NCI-H526 treated with DMSO at 0.1 percent for 48 hours (cell line): Measurements from ENCODE around the gene H1-8.
"Not testable (repeated sequence)": the region's sequence is repeated elsewhere in the genome, so short reads cannot be mapped to it uniquely, and the experiment has no call there.

Source experiments
- DNase-seq: peaks from one replicate; lab custom pipeline; 2025; lab: John Stamatoyannopoulos, UW

The H1-8 gene

DNA sequence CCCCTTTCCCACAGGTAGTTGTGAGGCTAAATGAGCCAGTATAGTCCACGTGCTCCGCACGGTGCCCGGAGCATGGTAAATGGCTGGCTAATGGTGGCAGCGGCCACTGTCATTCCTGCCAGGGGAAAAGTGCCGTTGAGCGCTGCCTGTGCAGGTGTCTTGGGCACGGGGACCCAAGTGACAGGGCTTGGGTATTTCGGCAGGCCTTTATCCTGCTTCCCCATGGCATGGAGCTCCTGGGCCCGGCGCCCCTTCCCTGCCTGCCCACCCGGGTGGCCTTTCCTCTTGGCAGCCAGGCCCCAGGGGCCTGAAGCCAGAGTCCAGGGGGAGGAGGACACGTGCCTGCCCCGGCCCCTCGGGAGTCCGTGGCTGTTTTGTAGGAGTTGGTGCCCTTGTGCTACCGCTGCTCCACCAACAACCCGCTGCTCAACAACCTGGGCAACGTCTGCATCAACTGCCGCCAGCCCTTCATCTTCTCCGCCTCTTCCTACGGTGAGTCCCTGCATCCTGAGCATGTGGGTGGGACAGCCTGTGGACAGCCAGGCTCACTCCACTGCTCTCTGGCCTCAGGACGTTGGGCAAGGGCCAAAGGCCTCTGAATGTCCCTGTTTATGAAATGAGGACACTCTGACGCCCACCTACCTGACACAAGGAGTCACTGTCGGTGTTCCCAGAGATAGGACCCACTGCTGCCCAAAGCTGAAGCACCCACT, 27.7 kb upstream of the H1-8 start:
- DNase-seq = not testable (repeated sequence)

DNA sequence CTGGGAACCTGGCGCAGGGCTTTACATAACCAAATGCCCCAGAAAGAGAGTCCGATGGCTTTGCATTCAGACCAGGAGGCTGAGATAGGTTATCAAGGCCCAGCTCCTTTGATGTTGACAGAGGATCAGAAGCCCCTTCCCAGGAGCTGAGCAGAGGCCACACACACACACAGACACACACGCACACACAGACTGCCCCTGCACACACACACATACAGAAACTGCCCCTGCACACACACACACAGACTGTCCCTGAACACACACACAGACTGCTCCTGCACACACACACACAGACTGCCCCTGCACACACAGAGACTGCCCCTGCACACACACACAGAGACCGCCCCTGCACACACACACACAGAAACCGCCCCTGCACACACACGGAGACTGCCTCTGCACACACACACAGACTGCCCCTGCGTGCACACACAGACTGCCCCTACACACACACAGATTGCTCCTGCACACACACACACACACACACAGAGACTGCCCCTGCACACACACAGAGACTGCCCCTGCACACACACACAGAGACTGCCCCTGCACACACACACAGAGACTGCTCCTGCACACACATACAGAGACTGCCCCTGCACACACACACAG, 27.0 kb upstream of the H1-8 start:
- DNase-seq = not testable (repeated sequence)

DNA sequence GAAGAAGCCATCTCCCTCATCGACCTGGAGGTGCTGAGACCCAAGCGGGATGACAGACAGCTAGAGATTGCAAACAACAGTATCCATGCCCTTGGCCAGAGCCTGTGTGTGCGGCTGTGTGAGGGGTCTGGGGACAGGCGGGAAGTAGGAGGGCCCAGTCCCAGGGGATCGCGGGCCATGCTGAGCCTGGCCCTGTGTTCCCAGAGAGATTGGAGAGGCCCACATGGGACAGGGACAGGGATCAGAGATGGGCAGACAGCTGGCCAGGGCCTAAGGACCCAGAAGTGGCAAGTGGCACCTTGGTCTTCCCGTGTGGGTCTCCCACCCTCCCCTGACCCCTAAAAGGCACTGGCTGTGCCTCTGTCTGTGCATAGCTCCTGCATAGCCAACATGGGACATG, 25.5 kb upstream of the H1-8 start:
- DNase-seq = no peak

DNA sequence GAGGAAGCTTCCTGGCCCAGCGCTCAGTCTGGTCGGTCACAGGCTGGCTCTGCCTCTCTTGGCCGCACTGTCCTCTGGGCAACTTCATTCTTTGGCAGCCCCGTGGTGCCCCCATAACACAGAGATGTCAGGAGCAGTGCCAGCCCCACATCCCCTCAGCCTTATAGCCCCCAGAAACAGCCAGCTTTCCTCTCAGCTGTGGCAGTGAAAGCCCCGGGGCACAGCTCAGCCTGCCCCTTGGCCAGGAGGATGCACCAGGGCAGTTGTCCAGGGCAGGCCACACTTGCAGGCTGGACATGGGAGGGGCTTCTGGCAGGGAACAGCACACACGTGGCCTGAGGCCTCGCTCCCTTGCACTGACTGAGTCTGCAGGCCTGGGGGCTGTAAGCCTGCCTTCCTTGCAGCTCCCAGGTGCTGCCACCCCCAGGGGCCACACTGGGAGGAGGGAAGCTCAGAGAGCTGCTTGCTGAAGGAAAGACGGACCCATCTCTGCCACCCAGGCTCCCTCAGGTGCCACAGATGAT, 24.9 kb upstream of the H1-8 start:
- no peak for DNase-seq

DNA sequence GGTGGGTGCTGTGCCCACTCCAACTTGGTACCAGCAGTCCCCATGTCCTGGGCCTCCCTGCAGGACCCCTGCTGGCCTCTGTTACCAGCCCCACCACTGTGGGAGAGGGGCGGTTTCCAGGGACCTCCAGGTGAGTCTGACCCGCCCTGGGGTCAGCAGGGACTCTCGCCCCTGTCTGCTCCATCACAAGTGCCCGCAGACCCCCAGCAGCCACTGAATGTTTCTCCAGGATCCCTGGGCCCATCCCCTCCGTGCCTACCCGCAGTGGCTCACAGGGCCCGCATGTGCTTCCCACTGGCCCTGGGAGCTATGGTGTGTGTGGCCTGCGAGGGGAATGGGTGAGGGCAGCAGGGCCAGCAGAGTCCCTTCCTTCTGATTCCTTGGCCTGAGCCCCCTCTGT, 24.4 kb upstream of the H1-8 start:
- DNase-seq = no peak

DNA sequence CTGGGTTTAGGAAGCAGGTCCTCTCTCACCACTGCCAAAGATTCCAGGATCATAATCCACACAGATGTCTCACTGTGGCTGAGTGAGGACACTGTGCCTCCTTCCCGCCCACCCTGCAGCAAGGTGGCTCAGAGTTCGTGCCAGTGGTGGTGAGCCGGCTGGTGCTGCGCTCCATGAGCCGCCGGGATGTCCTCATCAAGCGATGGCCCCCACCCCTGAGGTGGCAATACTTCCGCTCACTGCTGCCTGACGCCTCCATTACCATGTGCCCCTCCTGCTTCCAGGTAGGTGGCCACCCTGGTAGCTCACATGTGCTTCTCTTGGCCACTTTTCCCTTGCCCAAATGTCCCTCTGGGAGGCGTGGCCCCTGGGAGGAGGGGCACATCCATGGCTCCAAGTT, 23.5 kb upstream of the H1-8 start:
- no peak for DNase-seq

DNA sequence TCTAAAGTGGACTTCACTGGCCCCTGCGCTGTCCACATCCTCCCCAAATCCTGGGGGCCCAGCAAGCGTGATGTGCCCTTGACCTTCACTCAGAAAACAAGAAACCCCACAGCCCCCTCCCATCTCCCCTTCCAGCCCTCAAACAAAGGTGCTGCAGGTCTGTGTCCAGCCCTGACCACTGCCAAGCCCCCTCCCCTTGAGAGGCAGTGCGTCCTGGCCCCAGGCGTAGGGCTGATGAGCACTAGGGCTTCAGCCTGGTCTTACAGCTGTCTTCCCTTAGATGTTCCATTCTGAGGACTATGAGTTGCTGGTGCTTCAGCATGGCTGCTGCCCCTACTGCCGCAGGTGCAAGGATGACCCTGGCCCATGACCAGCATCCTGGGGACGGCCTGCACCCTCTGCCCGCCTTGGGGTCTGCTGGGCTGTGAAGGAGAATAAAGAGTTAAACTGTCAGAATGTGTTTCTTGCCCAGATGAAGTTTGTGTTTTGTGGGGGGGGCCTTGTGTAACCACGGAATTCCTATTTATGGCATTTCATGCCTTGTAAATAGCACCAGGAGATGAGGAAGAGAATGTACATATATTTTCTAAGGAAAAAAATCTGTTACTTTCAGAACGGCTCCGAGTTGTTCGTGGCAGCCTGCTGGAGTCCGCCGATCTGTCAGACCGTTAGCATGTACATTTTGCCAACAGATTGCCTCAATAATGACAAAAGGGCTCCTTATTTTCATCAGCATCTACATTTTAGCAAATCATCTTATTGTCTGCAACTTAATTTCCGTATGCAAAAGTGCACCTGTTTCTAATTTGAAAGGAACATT, 22.9 kb upstream of the H1-8 start:
- peak; percentile 21 for DNase-seq

DNA sequence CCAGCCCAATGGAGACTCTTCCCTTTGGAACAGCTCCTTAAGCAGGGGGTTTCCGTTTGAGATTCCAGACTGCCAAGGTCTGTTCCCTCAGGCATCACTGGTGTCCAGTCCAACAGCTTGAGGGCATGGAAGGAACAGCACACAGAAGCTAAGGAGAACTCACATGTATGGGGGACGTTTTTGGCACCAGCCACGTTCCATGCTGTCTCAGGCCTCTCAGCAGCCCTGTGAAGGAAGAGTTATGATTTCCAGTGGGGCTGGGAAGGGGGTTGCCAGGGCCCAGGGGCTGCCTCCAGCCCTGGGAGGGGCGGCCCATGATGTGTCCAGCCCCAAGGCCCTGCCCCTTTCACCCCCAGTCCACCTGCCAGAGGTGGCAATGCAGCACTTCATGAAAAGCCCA, 22.0 kb upstream of the H1-8 start:
- no peak for DNase-seq

DNA sequence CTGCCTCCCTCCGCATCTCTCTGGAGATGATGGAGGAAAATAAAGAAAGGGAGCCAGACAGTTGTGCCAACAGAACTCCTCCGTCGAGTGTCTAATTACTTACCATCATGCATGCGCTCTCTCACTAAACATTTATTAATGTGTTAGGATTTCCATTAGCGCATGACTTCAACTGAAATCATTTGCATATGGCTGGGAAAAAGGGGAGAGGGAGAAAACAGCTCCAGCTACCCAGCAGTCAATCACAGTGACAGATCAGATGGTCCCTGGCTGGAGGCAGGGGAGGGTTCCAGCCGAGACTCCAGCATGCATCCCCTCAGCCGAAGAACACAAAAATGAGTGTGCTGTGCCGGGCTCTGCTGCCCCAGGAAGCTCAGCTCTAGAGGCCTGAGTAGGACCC, 21.4 kb upstream of the H1-8 start:
- peak; percentile 62 for DNase-seq

DNA sequence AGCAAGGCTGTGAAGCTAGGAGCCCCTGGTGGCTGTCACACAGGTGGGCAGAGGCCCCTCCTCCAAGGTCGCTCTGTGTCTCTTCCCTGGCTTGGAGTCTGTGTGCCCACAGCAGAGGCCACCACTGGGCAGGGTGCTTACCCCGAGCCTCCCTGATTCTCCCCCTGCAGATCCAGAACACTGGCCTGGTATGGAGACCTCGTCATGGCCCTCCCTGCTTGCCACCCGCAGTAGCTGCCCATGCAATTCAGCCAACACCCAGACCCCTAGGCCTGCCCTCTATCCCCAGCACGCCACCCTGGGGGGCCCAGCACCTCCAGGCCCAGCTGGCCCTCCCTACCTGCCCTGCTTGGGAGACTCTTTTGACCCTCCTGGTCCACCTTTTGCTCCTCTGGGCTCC, 20.0 kb upstream of the H1-8 start:
- DNase-seq = no peak

DNA sequence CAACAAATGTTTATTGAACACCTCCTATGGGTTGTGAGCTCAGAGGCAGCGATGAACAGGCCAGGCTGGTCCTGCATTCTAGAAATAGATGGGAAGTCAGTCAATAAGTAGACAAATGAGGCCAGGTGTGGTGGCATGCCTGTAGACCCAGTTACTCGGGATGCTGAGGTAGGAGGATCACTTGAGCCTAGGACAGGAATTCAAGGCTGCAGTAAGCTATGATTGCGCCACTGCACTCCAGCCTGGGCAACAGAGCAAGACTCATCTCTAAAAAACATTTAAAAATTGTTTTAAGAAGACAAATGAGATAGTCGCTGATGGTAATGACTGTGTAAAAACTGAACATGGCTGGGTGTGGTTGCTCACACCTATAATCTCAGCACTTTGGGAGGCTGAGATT, 18.9 kb upstream of the H1-8 start:
- no peak for DNase-seq

DNA sequence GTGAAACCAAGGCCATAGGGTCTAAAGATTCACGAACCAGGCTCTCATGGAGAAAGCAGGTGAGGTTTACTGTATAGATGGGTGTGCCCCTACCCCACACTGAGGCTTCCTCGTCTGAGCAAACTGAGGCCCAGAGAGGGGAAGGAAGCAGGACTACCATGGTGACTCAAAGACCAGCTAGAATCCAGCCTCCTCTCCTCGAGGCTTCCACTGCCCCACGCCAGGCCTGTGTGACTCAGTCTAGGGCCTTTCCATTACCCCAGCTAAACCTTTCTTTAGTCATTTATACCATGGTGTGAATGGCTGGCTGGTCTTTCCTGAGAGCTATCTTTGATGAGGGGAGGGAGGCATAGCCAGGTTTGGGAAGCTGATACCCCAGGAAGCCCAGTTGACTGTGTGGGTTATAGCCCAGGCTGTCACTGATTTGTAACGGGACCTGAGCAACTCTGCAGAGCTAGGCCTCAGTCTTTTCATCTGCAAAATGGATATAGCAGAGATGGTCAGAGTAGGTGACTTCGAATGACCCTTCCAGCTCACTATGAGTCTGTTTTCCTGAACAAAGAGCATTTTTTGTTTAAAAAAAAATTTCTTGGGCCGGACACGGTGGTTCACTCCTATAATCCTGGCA, 17.5 kb upstream of the H1-8 start:
- DNase-seq = no peak

DNA sequence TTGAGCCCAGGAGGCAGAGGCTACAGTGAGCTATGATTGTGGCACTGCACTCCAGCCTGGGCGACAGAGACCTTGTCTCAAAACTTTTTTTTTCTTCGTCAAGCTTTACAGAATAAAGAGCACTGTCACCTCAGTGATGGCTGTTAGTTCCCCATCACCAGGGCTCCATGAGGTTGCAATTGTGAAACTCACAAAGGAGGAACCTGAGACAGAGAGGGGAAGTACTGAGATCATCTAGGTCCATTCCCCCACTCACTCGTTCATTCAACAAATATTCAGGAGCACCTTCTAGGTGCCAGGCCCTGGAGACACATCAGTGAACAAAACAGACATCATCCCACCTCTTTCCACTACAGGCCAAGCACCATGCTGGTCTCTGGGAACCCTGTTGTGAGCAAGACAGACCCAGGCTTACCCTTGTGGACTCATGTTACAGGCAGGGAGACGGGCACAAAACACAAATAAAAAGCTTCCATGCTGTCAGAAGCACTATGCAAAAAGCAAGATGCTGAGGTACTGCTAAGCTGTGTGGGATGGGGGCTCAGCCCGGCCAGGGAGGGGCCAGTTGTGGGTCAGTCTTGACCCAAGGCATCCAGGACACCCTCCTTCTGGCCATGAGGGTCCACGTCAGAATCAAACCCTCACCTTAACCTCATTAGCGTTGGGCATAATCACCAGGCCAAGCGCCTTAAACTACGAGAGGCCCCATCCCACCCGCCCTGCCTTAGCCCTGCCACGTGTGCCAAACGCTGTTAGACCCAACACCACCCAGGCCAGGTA, 16.7 kb upstream of the H1-8 start:
- no peak for DNase-seq

DNA sequence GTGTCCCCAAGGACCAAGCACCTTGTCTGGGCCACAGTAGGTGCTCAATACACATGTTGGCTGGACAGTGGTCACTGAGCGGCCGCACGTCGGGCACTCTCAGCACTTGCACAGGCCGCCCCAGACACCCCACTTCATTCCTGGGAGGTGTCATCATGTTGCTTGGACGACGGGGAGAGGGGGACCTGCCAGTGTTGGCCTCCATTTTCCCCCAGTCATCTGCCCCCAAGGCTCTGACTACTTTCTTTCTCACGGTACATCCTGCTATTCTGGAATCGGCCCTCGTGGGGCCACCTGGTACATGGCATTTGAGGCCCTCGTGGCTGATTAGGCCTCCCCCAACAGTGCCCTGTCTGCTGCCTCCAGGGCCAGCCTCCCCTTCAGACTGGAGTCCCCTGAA, 15.7 kb upstream of the H1-8 start:
- DNase-seq = no peak

DNA sequence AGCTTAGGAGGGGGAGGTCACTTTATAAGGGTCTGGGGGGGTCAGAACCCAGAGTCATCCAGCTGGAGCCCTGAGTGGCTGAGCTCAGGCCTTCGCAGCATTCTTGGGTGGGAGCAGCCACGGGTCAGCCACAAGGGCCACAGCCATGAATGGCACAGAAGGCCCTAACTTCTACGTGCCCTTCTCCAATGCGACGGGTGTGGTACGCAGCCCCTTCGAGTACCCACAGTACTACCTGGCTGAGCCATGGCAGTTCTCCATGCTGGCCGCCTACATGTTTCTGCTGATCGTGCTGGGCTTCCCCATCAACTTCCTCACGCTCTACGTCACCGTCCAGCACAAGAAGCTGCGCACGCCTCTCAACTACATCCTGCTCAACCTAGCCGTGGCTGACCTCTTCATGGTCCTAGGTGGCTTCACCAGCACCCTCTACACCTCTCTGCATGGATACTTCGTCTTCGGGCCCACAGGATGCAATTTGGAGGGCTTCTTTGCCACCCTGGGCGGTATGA, 14.3 kb upstream of the H1-8 start, which contains the start of gene RHO:
Gene RHO, plus strand, starts transcription at position 51 of the 512 bp plus-strand sequence. Its CDS starts 95 bp downstream, at position 146.
- no peak for DNase-seq

DNA sequence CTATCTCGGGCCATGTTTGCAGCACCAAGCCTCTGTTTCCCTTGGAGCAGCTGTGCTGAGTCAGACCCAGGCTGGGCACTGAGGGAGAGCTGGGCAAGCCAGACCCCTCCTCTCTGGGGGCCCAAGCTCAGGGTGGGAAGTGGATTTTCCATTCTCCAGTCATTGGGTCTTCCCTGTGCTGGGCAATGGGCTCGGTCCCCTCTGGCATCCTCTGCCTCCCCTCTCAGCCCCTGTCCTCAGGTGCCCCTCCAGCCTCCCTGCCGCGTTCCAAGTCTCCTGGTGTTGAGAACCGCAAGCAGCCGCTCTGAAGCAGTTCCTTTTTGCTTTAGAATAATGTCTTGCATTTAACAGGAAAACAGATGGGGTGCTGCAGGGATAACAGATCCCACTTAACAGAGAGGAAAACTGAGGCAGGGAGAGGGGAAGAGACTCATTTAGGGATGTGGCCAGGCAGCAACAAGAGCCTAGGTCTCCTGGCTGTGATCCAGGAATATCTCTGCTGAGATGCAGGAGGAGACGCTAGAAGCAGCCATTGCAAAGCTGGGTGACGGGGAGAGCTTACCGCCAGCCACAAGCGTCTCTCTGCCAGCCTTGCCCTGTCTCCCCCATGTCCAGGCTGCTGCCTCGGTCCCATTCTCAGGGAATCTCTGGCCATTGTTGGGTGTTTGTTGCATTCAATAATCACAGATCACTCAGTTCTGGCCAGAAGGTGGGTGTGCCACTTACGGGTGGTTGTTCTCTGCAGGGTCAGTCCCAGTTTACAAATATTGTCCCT, 13.4 kb upstream of the H1-8 start:
- DNase-seq = no peak

DNA sequence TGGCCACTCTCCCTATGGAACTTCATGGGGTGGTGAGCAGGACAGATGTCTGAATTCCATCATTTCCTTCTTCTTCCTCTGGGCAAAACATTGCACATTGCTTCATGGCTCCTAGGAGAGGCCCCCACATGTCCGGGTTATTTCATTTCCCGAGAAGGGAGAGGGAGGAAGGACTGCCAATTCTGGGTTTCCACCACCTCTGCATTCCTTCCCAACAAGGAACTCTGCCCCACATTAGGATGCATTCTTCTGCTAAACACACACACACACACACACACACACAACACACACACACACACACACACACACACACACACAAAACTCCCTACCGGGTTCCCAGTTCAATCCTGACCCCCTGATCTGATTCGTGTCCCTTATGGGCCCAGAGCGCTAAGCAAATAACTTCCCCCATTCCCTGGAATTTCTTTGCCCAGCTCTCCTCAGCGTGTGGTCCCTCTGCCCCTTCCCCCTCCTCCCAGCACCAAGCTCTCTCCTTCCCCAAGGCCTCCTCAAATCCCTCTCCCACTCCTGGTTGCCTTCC, 12.7 kb upstream of the H1-8 start:
- DNase-seq = no peak

DNA sequence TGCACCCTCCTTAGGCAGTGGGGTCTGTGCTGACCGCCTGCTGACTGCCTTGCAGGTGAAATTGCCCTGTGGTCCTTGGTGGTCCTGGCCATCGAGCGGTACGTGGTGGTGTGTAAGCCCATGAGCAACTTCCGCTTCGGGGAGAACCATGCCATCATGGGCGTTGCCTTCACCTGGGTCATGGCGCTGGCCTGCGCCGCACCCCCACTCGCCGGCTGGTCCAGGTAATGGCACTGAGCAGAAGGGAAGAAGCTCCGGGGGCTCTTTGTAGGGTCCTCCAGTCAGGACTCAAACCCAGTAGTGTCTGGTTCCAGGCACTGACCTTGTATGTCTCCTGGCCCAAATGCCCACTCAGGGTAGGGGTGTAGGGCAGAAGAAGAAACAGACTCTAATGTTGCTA, 12.2 kb upstream of the H1-8 start:
- DNase-seq = no peak

DNA sequence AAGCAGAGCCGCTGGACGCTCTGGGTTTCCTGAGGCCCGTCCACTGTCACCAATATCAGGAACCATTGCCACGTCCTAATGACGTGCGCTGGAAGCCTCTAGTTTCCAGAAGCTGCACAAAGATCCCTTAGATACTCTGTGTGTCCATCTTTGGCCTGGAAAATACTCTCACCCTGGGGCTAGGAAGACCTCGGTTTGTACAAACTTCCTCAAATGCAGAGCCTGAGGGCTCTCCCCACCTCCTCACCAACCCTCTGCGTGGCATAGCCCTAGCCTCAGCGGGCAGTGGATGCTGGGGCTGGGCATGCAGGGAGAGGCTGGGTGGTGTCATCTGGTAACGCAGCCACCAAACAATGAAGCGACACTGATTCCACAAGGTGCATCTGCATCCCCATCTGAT, 11.3 kb upstream of the H1-8 start:
- no peak for DNase-seq

DNA sequence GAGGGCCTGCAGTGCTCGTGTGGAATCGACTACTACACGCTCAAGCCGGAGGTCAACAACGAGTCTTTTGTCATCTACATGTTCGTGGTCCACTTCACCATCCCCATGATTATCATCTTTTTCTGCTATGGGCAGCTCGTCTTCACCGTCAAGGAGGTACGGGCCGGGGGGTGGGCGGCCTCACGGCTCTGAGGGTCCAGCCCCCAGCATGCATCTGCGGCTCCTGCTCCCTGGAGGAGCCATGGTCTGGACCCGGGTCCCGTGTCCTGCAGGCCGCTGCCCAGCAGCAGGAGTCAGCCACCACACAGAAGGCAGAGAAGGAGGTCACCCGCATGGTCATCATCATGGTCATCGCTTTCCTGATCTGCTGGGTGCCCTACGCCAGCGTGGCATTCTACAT, 10.7 kb upstream of the H1-8 start:
- no peak for DNase-seq
